ENCODE measurements around the gene TIMM44. TPM values are rescaled to one million over a fixed set of nuclear protein-coding genes. Genes with fewer than 3 reads are reported as not detected.

The TIMM44 gene
- total RNA-seq, 4 donors from 2014 or later: 65.7 to 108 (median 86.4) TPM

- 87 to 100% methylated on average over 2 to 8 of the region's 18 CpGs for WGBS, 2 donors (ENCODE audit: low coverage in 1 of 2)
- H3K27ac ChIP-seq: no peak overlapping the region
- H3K36me3 ChIP-seq: peaks cover 0 to 99% of the 10 kb centered on the region in 2 donors
- TF ChIP-seq POLR2A (IDR thresholded peaks at IDR 0.05) (no peak), POLR2AphosphoS5 (IDR thresholded peaks at IDR 0.05) (no peak), CTCF (IDR thresholded peaks at IDR 0.05) (no peak), EP300 (IDR thresholded peaks at IDR 0.05) (no peak)
- no peaks in the 10 kb centered on the region for H3K27me3 ChIP-seq
- no peak for ATAC-seq
- H3K4me1 ChIP-seq: peaks cover 0 to 37% (median 5%) of the 10 kb centered on the region in 3 donors
- H3K4me3 ChIP-seq: no peak overlapping the region
- no peaks in the 10 kb centered on the region for H3K9me3 ChIP-seq
These were observed 40.0 kb upstream of the TIMM44 start for GRCh38 chr19:7983286-7983950.

GRCh38 chr19:7982651-7983099 is 39.2 kb upstream of the TIMM44 start:
- Histone ChIP-seq H3K4me3 (no peak overlapping the region), H3K4me1 (peaks cover 0 to 37% (median 5%) of the 10 kb centered on the region in 3 donors), H3K27me3 (no peaks in the 10 kb centered on the region), H3K9me3 (no peaks in the 10 kb centered on the region), H3K36me3 (peaks cover 0 to 99% of the 10 kb centered on the region in 2 donors), H3K27ac (no peak overlapping the region)
- TF ChIP-seq POLR2A (IDR thresholded peaks at IDR 0.05): no peak
- TF ChIP-seq EP300 (IDR thresholded peaks at IDR 0.05): no peak
- 66 to 82% methylated on average over 7 to 9 of the region's 21 CpGs for WGBS, 2 donors (ENCODE audit: low coverage in 1 of 2)
- peak; percentile 22 for ATAC-seq

- TF ChIP-seq EP300 (IDR thresholded peaks at IDR 0.05) (no peak), CTCF (IDR thresholded peaks at IDR 0.05) (no peak)
- Histone ChIP-seq H3K36me3 (peaks cover 0 to 99% of the 10 kb centered on the region in 2 donors), H3K9me3 (no peaks in the 10 kb centered on the region), H3K4me1 (peaks cover 0 to 33% (median 0%) of the 10 kb centered on the region in 3 donors), H3K27me3 (no peaks in the 10 kb centered on the region), H3K27ac (peak overlapping the region in 1 of 4 donors; percentile 31), H3K4me3 (no peak overlapping the region)
- ATAC-seq: no peak
- WGBS, 2 donors (ENCODE audit: low coverage in 1 of 2): 78 to 100% methylated on average over 3 to 4 of the region's 10 CpGs
These were observed 38.6 kb upstream of the TIMM44 start for GRCh38 chr19:7982103-7982502.

GRCh38 chr19:7981661-7982060 is 38.2 kb upstream of the TIMM44 start:
- WGBS, 2 donors (ENCODE audit: low coverage in 1 of 2): 83 to 100% methylated on average over 2 to 4 of the region's 7 CpGs
- peaks cover 0 to 99% of the 10 kb centered on the region in 2 donors for H3K36me3 ChIP-seq
- H3K27ac ChIP-seq: peak overlapping the region in 1 of 4 donors; percentile 31
- no peaks in the 10 kb centered on the region for H3K9me3 ChIP-seq
- no peaks in the 10 kb centered on the region for H3K27me3 ChIP-seq
- TF ChIP-seq POLR2AphosphoS5 (IDR thresholded peaks at IDR 0.05) (no peak), CTCF (IDR thresholded peaks at IDR 0.05) (no peak), EP300 (IDR thresholded peaks at IDR 0.05) (no peak), POLR2A (IDR thresholded peaks at IDR 0.05) (no peak)
- ATAC-seq: no peak
- peaks cover 0 to 28% (median 0%) of the 10 kb centered on the region in 3 donors for H3K4me1 ChIP-seq
- no peak overlapping the region for H3K4me3 ChIP-seq

GRCh38 chr19:7981199-7981598 is 37.7 kb upstream of the TIMM44 start:
- H3K9me3 ChIP-seq: no peaks in the 10 kb centered on the region
- WGBS, 2 donors (ENCODE audit: low coverage in 1 of 2): 68 to 78% methylated on average over 4 to 7 of the region's 7 CpGs
- H3K27ac ChIP-seq: no peak overlapping the region
- H3K4me1 ChIP-seq: peaks cover 0 to 24% (median 0%) of the 10 kb centered on the region in 3 donors
- H3K27me3 ChIP-seq: no peaks in the 10 kb centered on the region
- no peak for ATAC-seq
- peaks cover 0 to 99% of the 10 kb centered on the region in 2 donors for H3K36me3 ChIP-seq
- TF ChIP-seq CTCF (IDR thresholded peaks at IDR 0.05) (no peak), EP300 (IDR thresholded peaks at IDR 0.05) (no peak), POLR2A (IDR thresholded peaks at IDR 0.05) (no peak), POLR2AphosphoS5 (IDR thresholded peaks at IDR 0.05) (no peak)
- no peak overlapping the region for H3K4me3 ChIP-seq

Data from gastroesophageal sphincter (tissue), 4 donors.